ACC112 (cell line): ENCODE results near the gene HOXA4.
A peak's percentile ranks its signal among the peaks of the same experiment; 100 is the strongest.

Experiments
- H2AFZ ChIP-seq: fragments of 200-600 bp; sonication (generic); one replicate; pipeline ENCODE4 v1.6.0; 2017; ENCODE audit warnings: antibody characterized with exemption, low read length; ENCODE audit not compliant: unreplicated experiment
- H3K27ac ChIP-seq: fragments of 200-600 bp; sonication (generic); 2 replicates; pipeline ENCODE4 v1.5.1; 2014; ENCODE audit warnings: low read depth, mild to moderate bottlenecking, antibody characterized with exemption, low read length, moderate library complexity
- H3K27me3 ChIP-seq: fragments of 200-600 bp; sonication (generic); 2 replicates; pipeline ENCODE4 v1.6.1; 2014; ENCODE audit warnings: mild to moderate bottlenecking, antibody characterized with exemption, low read length, moderate library complexity, mixed read lengths; ENCODE audit not compliant: insufficient read depth
- H3K36me3 ChIP-seq: fragments of 200-600 bp; sonication (generic); 2 replicates; pipeline ENCODE4 v1.6.1; 2016; ENCODE audit warnings: mild to moderate bottlenecking, antibody characterized with exemption, low read length, moderate library complexity, mixed read lengths; ENCODE audit not compliant: insufficient read depth
- H3K4me1 ChIP-seq: fragments of 200-600 bp; sonication (generic); one replicate; pipeline ENCODE4 v1.6.1; 2016; ENCODE audit warnings: low read length, mixed read lengths; ENCODE audit not compliant: insufficient read depth, unreplicated experiment, control insufficient read depth
- H3K4me3 ChIP-seq: fragments of 200-600 bp; sonication (generic); 2 replicates; pipeline ENCODE4 v1.5.1; 2014; ENCODE audit warnings: mild to moderate bottlenecking, low read depth, low read length
- H3K79me2 ChIP-seq: fragments of 200-600 bp; sonication (generic); one replicate; pipeline ENCODE4 v1.6.0; 2016; ENCODE audit warnings: low read length; ENCODE audit not compliant: control insufficient read depth, unreplicated experiment, insufficient read depth

Gene HOXA4

DNA sequence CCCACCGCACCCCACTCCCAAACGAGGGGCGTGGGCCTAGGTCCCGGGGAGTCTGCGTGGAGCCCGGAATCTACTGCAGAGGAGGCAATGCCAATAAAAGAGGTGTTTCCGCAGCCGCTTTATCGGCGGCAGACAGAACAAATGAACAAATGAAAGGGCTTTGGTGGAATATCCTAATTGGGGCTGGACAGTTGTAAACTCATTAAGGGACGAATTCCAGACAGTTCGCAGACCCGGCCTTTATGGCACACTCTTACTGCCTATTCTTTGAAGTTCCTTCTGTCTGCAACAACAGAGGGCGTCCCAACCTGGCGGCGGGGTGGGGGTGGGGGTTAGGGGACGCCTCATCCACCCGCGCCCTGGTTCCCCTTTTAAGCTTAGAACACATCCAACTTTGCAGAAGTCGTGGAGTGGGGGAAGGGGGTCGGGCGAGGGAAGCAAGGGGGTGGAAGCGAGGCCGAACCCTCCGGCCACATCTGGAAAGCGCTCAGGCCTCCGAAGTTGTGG is 30.7 kb upstream of the HOXA4 start:
- H3K4me1 ChIP-seq, result no peaks in the 10 kb centered on the region
- H3K27ac ChIP-seq, result no peak overlapping the region
- H3K79me2 ChIP-seq, result no peaks in the 10 kb centered on the region
- peaks cover 95% of the 10 kb centered on the region for H3K27me3 ChIP-seq
- H3K36me3 ChIP-seq, result no peaks in the 10 kb centered on the region
- H2AFZ ChIP-seq, result peak overlapping the region; percentile 70
- peak overlapping the region; percentile 80 for H3K4me3 ChIP-seq

DNA sequence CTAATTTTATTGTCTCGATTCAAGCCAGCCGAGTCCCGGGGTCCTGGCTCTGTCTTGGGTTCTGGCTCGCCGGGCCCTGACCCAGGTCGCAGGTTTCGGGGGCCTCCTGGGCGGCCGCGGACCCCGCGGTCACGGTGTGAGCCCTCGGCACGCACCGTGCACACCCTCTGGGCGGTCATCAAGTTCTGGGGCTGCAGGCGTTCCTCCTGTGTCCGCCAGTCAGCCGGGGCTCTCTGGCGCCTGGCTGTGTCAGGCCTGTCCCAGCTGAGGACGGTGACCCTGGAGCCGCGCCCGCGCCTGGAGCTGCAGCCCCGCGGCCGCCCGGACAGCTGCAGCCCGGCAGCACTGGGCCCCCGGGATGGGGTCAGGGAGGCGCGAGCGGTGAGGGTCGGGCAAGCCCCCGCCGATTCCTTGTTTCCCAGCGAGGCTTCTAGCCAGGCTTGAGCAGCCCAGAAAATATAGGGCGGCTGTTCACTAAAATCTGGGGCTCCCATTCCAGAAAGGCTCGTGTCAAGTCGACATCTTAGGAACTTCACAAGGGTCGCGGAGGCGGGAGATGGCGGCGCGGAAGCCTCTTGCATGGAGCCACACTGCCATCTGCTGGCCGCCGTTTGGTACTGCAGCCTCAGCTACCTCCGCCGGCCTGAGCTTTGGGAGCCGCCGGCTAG is 30.1 kb upstream of the HOXA4 start:
- Histone ChIP-seq H3K27me3 (peaks cover 95% of the 10 kb centered on the region), H3K4me1 (no peaks in the 10 kb centered on the region), H2AFZ (peak overlapping the region; percentile 87), H3K36me3 (no peaks in the 10 kb centered on the region), H3K4me3 (peak overlapping the region; percentile 80), H3K27ac (no peak overlapping the region), H3K79me2 (no peaks in the 10 kb centered on the region)

- Histone ChIP-seq H3K36me3 (no peaks in the 10 kb centered on the region), H3K79me2 (no peaks in the 10 kb centered on the region), H3K27me3 (peaks cover 95% of the 10 kb centered on the region), H3K4me1 (no peaks in the 10 kb centered on the region), H2AFZ (peak overlapping the region; percentile 87), H3K4me3 (peak overlapping the region; percentile 80), H3K27ac (no peak overlapping the region)
Measured at GRCh38 chr7:27160145-27160545, 29.6 kb upstream of the HOXA4 start.

- Histone ChIP-seq H3K4me3 (no peak overlapping the region), H3K4me1 (no peaks in the 10 kb centered on the region), H2AFZ (no peak overlapping the region), H3K27ac (no peak overlapping the region), H3K36me3 (no peaks in the 10 kb centered on the region), H3K79me2 (no peaks in the 10 kb centered on the region), H3K27me3 (peaks cover 95% of the 10 kb centered on the region)
Measured at GRCh38 chr7:27159266-27160144, 28.9 kb upstream of the HOXA4 start.

DNA sequence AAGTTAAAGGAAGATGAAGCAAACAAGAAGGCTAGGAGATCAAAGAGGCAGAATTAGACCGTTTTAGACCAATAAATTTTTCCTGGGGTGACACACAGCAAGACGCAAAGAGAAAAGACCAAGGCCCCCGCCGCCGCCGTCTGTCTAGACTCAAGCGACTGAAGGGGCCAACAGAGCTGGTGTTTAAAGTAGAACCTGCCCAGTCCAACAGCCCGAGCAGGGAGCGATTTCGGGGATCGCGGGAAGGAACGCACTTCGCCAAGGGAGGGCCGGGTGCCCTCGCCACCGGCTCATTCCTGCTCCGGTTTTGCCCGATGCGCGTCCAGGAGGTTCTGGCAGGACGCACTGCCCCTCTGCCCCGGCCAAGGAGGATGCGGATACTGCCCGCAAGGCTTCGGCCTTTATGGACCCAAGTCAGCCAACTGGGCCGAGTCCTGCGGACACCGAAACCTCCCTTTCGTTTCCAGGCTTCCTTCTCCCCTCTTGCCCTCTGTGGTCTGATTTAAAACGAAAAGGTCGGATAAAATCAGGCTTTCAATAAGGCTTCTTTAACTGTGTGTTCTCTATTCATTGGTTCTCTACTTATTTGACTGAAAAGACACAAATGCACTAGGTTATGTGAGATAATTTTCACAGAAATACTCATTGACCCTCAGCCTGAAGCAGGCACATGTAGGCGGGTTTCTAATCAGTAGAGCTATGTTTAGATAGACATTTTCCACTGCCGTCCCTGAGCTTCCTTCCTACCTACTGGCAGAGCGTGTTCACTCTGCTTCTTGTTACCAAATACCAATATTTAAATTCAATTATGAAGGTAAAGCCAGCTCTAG is 28.1 kb upstream of the HOXA4 start:
- no peak overlapping the region for H2AFZ ChIP-seq
- no peak overlapping the region for H3K4me3 ChIP-seq
- H3K27me3 ChIP-seq, result peaks cover 95% of the 10 kb centered on the region
- no peaks in the 10 kb centered on the region for H3K4me1 ChIP-seq
- no peaks in the 10 kb centered on the region for H3K36me3 ChIP-seq
- no peaks in the 10 kb centered on the region for H3K79me2 ChIP-seq
- no peak overlapping the region for H3K27ac ChIP-seq

DNA sequence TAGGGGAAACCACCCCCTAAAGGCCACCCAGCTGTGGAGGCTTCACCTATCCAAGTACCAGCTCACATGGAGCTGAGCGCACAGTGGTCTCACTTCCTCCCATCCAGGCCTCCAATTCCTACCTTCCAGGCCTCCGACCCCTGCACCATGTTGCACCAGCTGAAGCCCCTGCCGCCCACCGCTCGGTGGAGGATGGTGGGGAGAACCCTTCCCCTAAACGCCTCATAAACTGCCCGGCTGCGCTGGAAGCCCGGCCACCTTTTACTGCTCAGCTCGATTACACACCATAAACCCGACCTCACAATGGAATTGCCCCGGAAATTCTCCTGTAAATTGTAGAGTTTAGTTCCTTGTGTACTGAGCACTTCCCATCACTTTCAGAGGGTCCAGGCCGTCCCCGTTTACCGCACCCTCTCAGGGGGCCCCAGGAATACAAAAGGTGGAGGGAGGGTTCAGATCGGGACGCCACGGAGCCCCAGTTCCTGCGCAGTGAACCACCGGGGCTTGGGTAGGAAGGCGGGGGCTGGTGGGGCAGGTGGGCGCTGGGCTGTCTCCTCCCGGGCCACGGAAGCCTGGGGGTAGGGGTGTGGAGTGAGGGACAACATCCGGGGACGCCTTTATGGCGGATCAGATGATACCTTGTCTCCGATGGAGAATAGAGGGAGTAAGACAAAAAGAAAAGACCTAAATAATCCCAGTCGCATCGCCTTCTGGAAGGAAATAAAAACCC is 27.3 kb upstream of the HOXA4 start:
- H3K4me1 ChIP-seq, result no peaks in the 10 kb centered on the region
- H3K79me2 ChIP-seq, result no peaks in the 10 kb centered on the region
- no peaks in the 10 kb centered on the region for H3K36me3 ChIP-seq
- no peak overlapping the region for H3K27ac ChIP-seq
- H3K27me3 ChIP-seq, result peaks cover 95% of the 10 kb centered on the region
- no peak overlapping the region for H3K4me3 ChIP-seq
- H2AFZ ChIP-seq, result no peak overlapping the region

GRCh38 chr7:27156916-27157701 is 26.6 kb upstream of the HOXA4 start:
- H3K27me3 ChIP-seq, result peaks cover 95% of the 10 kb centered on the region
- no peak overlapping the region for H2AFZ ChIP-seq
- H3K79me2 ChIP-seq, result no peaks in the 10 kb centered on the region
- H3K4me1 ChIP-seq, result no peaks in the 10 kb centered on the region
- no peak overlapping the region for H3K4me3 ChIP-seq
- H3K27ac ChIP-seq, result no peak overlapping the region
- H3K36me3 ChIP-seq, result no peaks in the 10 kb centered on the region

GRCh38 chr7:27156508-27156898 is 25.9 kb upstream of the HOXA4 start, which contains the start of gene HOXA7:
HOXA7 (minus strand) TSS chr7:27156675; CDS start chr7:27156545, 130 bp downstream.
- H3K4me3 ChIP-seq, result peak within 1 kb of the TSS; percentile 36; the same call in 1 of the 2 replicates
- no peak within 1 kb of the TSS for H3K27ac ChIP-seq
- no peaks in the 10 kb centered on the region for H3K36me3 ChIP-seq
- H3K79me2 ChIP-seq, result no peaks in the 10 kb centered on the region
- peaks cover 97% of the 10 kb centered on the region for H3K27me3 ChIP-seq
- no peaks in the 10 kb centered on the region for H3K4me1 ChIP-seq
- no peak within 1 kb of the TSS for H2AFZ ChIP-seq

- no peaks in the 10 kb centered on the region for H3K36me3 ChIP-seq
- no peaks in the 10 kb centered on the region for H3K4me1 ChIP-seq
- H3K79me2 ChIP-seq, result no peaks in the 10 kb centered on the region
- no peak overlapping the region for H3K27ac ChIP-seq
- peak overlapping the region; percentile 36; the same call in 1 of the 2 replicates for H3K4me3 ChIP-seq
- H2AFZ ChIP-seq, result no peak overlapping the region
- peaks cover 99% of the 10 kb centered on the region for H3K27me3 ChIP-seq
Measured at GRCh38 chr7:27155816-27156507, 25.4 kb upstream of the HOXA4 start.
